ENCODE measurements around the gene FAM184A.
A peak's percentile ranks its signal among the peaks of the same experiment; 100 is the strongest.
"Not testable (repeated sequence)": the region's sequence is repeated elsewhere in the genome, so short reads cannot be mapped to it uniquely, and the experiment has no call there.

The FAM184A gene

DNA sequence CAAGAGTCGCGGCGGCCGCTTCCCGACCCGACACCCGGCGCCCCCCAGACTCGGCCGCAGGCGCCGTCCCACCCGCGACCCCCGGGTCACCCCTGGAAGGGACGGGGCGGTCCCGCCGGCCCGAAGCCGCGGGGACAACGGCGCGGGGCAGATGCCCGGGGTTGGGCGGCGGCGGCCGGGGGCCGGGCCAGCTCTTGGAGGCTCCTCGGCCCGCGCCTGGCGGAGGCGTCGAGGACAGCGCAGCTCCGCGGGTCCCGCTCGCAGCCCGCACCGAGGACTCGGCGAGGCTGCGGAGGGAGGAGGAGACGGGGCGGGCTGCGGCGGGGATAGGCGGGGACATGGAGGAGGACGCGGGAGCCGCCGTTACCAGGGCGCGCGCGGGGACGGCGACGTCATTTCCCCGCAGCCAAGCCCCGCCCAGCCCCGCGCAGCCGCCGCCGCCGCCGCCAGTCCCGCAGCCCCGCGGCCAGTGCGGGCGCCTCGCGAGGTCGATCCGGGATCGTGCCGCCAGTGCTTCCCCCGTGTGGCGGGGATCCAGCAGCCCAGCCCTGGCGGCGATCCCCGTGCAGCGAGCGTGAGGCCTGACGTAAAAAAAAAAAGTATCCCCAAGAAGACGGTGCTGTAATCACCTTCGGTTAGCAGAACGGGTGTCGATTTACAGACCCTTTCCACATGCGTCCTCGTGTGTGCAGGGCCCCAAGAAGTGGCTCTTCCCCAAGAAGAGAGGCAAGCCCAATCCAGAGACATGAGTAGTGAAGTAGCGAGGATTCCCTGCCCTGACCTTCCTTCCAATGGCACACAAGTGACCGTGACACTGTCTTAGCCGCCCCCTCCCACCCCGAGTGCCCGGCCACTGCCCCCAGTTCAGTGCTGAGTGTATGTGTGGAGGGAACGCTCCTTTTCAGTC is at the start of gene FAM184A:
FAM184A (minus strand) TSS at position 289 of the 907 bp plus-strand sequence. CDS start 365 bp downstream, outside the sequence.
- peak; percentile 45 for DNase-seq

- DNase-seq = no peak
Observed at GRCh38 chr6:119127627-119128026, 49.2 kb upstream of the FAM184A start.

- DNase-seq = no peak
Observed at GRCh38 chr6:119126826-119127225, 48.4 kb upstream of the FAM184A start.

DNA sequence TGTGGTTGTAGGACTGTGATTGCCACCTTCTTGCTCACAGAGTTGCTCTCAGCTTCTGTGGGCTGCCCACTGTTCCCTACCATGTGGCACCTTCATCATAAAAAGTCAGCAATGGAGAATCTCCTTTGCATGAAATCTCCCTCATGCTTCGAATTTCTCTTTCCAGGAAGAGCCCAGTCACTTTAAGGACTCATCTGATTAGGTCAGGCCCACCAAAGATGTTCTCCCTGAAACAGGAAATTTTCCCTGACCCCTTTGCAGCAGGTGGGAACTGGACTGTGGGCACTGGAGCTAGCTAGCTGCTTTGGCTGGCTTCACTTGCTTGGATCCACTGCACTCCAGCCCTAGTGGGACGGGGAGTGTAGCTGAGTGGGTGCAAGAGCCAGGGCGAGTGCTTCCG is 47.7 kb upstream of the FAM184A start:
- DNase-seq = no peak

DNA sequence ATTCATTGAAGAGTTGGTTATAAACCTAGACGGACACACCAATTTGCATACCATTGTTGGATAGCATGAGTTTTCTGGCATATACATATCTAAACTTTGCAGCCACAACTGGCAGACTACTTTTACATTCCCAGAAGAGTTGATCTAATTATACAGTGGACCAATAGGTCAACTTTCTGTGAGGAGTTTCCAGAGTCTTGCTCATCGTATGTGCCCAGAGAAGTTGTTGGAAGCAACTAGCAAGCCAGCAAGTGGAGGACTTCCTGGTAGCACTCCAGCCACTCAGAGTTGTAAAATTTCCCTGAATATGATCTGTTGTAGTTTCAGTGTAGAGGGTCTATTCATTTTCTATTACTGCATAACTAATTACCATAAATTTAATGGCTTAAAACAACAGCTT is 47.1 kb upstream of the FAM184A start:
- DNase-seq = no peak

GRCh38 chr6:119124079-119124824 is 45.8 kb upstream of the FAM184A start:
- DNase-seq = no peak

- DNase-seq = no peak
Observed at GRCh38 chr6:119122336-119122735, 43.9 kb upstream of the FAM184A start.

- no peak for DNase-seq
Observed at GRCh38 chr6:119121367-119121766, 42.9 kb upstream of the FAM184A start.

DNA sequence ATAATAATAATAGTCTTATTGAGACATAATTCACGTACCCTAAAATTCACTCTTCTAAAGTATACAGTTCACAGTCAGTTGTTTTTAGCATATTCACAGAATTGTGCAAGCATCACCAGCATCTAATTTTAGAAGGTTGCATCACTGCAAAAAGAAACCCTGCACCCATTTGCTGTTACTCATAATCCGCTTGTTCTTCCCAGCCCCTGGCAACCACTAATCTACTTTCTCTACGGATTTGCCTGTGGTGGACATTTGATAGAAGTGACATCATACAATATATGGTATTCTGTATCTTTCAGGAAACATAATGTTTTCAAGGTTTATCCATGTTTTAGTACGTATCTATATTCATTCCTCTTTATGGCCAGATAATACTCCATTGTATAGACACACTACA is 41.5 kb upstream of the FAM184A start:
- DNase-seq = no peak

GRCh38 chr6:119119062-119119461 is 40.6 kb upstream of the FAM184A start:
- DNase-seq = not testable (repeated sequence)

- no peak for DNase-seq
Observed at GRCh38 chr6:119116712-119117281, 38.3 kb upstream of the FAM184A start.

GRCh38 chr6:119113961-119114360 is 35.5 kb upstream of the FAM184A start:
- DNase-seq = no peak

GRCh38 chr6:119112812-119113530 is 34.5 kb upstream of the FAM184A start:
- DNase-seq = no peak

- DNase-seq = no peak
Observed at GRCh38 chr6:119110601-119111548, 32.4 kb upstream of the FAM184A start.

- no peak for DNase-seq
Observed at GRCh38 chr6:119109654-119110325, 31.3 kb upstream of the FAM184A start.

DNA sequence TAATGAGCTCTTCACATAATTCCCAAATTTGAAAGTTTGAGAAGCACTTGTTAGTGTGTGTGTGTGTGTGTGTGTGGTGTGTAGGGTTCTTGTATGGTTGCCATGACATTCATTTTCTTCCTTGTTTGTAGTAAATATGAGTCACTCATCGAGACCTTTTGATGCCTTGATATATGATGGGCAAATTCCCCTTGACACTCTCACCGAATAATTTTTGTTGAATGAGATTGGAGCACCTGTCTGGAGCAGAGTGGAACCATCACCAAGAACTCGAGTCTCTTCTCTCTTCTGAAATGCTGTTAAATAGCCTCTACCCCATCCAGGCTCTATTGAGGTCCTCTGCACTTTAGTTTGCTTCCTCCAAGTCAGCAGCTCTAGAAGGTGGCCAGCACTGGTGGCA is 29.6 kb upstream of the FAM184A start:
- no peak for DNase-seq

DNA sequence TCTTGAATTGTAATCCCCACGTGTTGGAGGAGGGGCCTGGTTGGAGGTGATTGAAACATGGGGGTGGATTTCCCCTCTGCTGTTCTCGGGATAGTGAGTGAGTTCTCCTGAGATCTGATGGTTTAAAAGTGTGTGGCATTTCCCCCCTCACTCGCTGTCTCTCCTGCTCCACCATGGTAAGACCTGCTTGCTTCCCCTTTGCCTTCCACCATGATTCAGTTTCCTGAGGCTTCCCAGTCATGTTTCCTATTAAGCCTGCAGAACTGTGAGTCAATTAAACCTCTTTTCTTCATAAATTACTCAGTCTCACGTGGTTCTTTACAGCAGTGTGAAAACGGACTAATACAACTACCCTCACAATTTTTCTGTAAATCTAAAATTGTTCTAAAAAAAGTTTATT is 26.8 kb upstream of the FAM184A start:
- no peak for DNase-seq

DNA sequence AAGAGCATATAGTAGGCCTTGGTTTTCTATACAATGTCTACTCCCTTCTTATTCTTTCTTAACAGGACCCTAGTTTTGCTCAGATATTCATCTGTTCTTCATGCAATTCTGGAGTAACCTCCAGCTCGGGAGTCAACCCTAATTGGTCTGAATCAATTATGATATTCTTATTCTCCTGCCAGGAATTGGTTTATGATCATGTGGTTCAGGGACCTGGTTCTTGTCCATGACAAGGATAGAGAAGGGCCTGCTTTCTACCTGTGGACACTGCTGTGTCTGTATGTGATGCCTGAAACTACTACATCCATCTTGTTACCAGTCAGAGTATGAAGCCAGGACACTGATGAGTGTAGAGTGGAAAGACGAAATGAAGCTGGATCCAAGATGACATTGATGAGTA is 24.4 kb upstream of the FAM184A start:
- no peak for DNase-seq

- DNase-seq = no peak
Observed at GRCh38 chr6:119100115-119100514, 21.7 kb upstream of the FAM184A start.

- not testable (repeated sequence) for DNase-seq
Observed at GRCh38 chr6:119097815-119098361, 19.4 kb upstream of the FAM184A start.

Data from GOT3 (cell line).